Thymus (tissue), 11 donors: ENCODE data around the gene STX10. TPM values are rescaled to one million over a fixed set of nuclear protein-coding genes. Genes with fewer than 3 reads are reported as not detected.
A peak's percentile ranks its signal among the peaks of the same experiment; 100 is the strongest.

Source experiments
- DNase-seq, 9 donors: peaks; one replicate each; pipeline ENCODE4 v3.0.0-alpha.2; 2013; ENCODE audit warnings: low spot score in 9 of 9, low read depth in 6 of 9, missing footprints in 1 of 9
- H3K27ac ChIP-seq, 2 donors: one replicate each; pipeline ENCODE4 v1.5.1; 2013; ENCODE audit warnings: control low read depth in 1 of 2, low read depth in 1 of 2, low read length in 1 of 2, mild to moderate bottlenecking in 1 of 2, moderate library complexity in 1 of 2
- H3K27me3 ChIP-seq, 2 donors: one replicate each; pipeline ENCODE4 v1.5.1; 2013; ENCODE audit warnings: low read length in 1 of 2; ENCODE audit not compliant: control insufficient read depth in 2 of 2, insufficient read depth in 1 of 2
- H3K36me3 ChIP-seq, 2 donors: one replicate each; pipeline ENCODE4 v1.5.1; 2013; ENCODE audit warnings: low read length in 1 of 2, mild to moderate bottlenecking in 1 of 2, moderate library complexity in 1 of 2; ENCODE audit not compliant: control insufficient read depth in 2 of 2, insufficient read depth in 2 of 2
- H3K4me1 ChIP-seq, 2 donors: one replicate each; pipeline ENCODE4 v1.5.1; 2013; ENCODE audit warnings: low read length in 2 of 2; ENCODE audit not compliant: control insufficient read depth in 2 of 2, insufficient read depth in 2 of 2
- H3K4me3 ChIP-seq, 2 donors: one replicate each; pipeline ENCODE4 v1.5.1; 2013; ENCODE audit warnings: low read length in 2 of 2, control low read depth in 1 of 2, mild to moderate bottlenecking in 1 of 2
- H3K9me3 ChIP-seq, 2 donors: one replicate each; pipeline ENCODE4 v1.5.1; 2013; ENCODE audit warnings: low read length in 1 of 2, mild to moderate bottlenecking in 1 of 2; ENCODE audit not compliant: control insufficient read depth in 2 of 2, insufficient read depth in 1 of 2
- WGBS: extraction: QIAGEN DNeasy Blood & Tissue Kit; methylation state at CpG from one replicate; pipeline ENCODE4 v1.1.7; 2013; 5-methylcytosine and 5-hydroxymethylcytosine counted together
- polyA plus RNA-seq: library from polyadenylated mRNA; stranded (reverse); fragments of 200-250 nt; gene quantifications from one replicate; pipeline ENCODE4 v1.2.3, GENCODE V29; 2013
- total RNA-seq: library from RNA; stranded (reverse); fragments of 120-200 nt; gene quantifications from one replicate; pipeline ENCODE4 v1.2.4, GENCODE V29; 2013
- donor health status: healthy.

Gene STX10
- total and polyA plus RNA-seq, 2 donors, result 47.9 to 101 TPM

GRCh38 chr19:13100031-13100588 is 50.1 kb downstream of the STX10 start:
- H3K4me3 ChIP-seq, result peak overlapping the region; percentile 52 to 81
- peak in 1 of 9 donors; percentile 70 for DNase-seq
- WGBS, result 34% methylated on average over 12 of the region's 12 CpGs
- no peaks in the 10 kb centered on the region for H3K36me3 ChIP-seq
- peaks cover 32 to 80% of the 10 kb centered on the region in 2 donors for H3K27me3 ChIP-seq
- peaks cover 0 to 8% of the 10 kb centered on the region in 2 donors for H3K9me3 ChIP-seq
- H3K4me1 ChIP-seq, result peaks cover 37 to 85% of the 10 kb centered on the region in 2 donors
- H3K27ac ChIP-seq, result peak overlapping the region; percentile 77 to 88

GRCh38 chr19:13099073-13099999 is 50.8 kb downstream of the STX10 start:
- Histone ChIP-seq H3K27me3 (peaks cover 40 to 88% of the 10 kb centered on the region in 2 donors), H3K4me1 (peaks cover 38 to 85% of the 10 kb centered on the region in 2 donors), H3K27ac (peak overlapping the region; percentile 77 to 88), H3K9me3 (peaks cover 0 to 8% of the 10 kb centered on the region in 2 donors), H3K4me3 (peak overlapping the region; percentile 52 to 81), H3K36me3 (no peaks in the 10 kb centered on the region)
- DNase-seq, result peak in 5 of 9 donors; percentile 61 to 88 (median 76)
- 4% methylated on average over 77 of the region's 77 CpGs for WGBS

GRCh38 chr19:13098277-13099072 is 51.7 kb downstream of the STX10 start:
- peaks cover 34 to 85% of the 10 kb centered on the region in 2 donors for H3K4me1 ChIP-seq
- WGBS, result 4% methylated on average over 58 of the region's 58 CpGs
- H3K27ac ChIP-seq, result peak overlapping the region; percentile 29 to 77
- DNase-seq, result peak in 2 of 9 donors; percentile 47 to 75
- H3K36me3 ChIP-seq, result no peaks in the 10 kb centered on the region
- peaks cover 41 to 95% of the 10 kb centered on the region in 2 donors for H3K27me3 ChIP-seq
- peaks cover 0 to 8% of the 10 kb centered on the region in 2 donors for H3K9me3 ChIP-seq
- peak overlapping the region; percentile 52 to 81 for H3K4me3 ChIP-seq

GRCh38 chr19:13097463-13098258 is 52.5 kb downstream of the STX10 start:
- Histone ChIP-seq H3K27me3 (peaks cover 41 to 95% of the 10 kb centered on the region in 2 donors), H3K27ac (no peak overlapping the region), H3K4me1 (peaks cover 27 to 77% of the 10 kb centered on the region in 2 donors), H3K9me3 (peaks cover 0 to 8% of the 10 kb centered on the region in 2 donors), H3K36me3 (no peaks in the 10 kb centered on the region), H3K4me3 (peak overlapping the region in 1 of 2 donors; percentile 81)
- WGBS, result 2% methylated on average over 69 of the region's 69 CpGs
- no peak for DNase-seq

- DNase-seq, result peak in 1 of 9 donors; percentile 51
- H3K4me1 ChIP-seq, result peaks cover 24 to 75% of the 10 kb centered on the region in 2 donors
- H3K27me3 ChIP-seq, result peaks cover 41 to 95% of the 10 kb centered on the region in 2 donors
- H3K27ac ChIP-seq, result no peak overlapping the region
- WGBS, result 5% methylated on average over 20 of the region's 20 CpGs
- H3K36me3 ChIP-seq, result no peaks in the 10 kb centered on the region
- H3K4me3 ChIP-seq, result peak overlapping the region in 1 of 2 donors; percentile 9
- H3K9me3 ChIP-seq, result peaks cover 0 to 8% of the 10 kb centered on the region in 2 donors
These were observed 53.1 kb downstream of the STX10 start for GRCh38 chr19:13097033-13097462.

GRCh38 chr19:13095934-13096927 is 53.9 kb downstream of the STX10 start:
- H3K27ac ChIP-seq, result no peak overlapping the region
- H3K4me1 ChIP-seq, result peaks cover 21 to 76% of the 10 kb centered on the region in 2 donors
- H3K27me3 ChIP-seq, result peaks cover 41 to 95% of the 10 kb centered on the region in 2 donors
- peak overlapping the region; percentile 16 to 24 for H3K4me3 ChIP-seq
- H3K36me3 ChIP-seq, result no peaks in the 10 kb centered on the region
- no peak for DNase-seq
- H3K9me3 ChIP-seq, result peaks cover 0 to 8% of the 10 kb centered on the region in 2 donors
- 7% methylated on average over 44 of the region's 44 CpGs for WGBS

- peaks cover 41 to 95% of the 10 kb centered on the region in 2 donors for H3K27me3 ChIP-seq
- peak in 1 of 9 donors; percentile 43 for DNase-seq
- H3K4me3 ChIP-seq, result peak overlapping the region; percentile 16 to 24
- WGBS, result 8% methylated on average over 25 of the region's 25 CpGs
- no peak overlapping the region for H3K27ac ChIP-seq
- peaks cover 0 to 8% of the 10 kb centered on the region in 2 donors for H3K9me3 ChIP-seq
- no peaks in the 10 kb centered on the region for H3K36me3 ChIP-seq
- H3K4me1 ChIP-seq, result peaks cover 18 to 71% of the 10 kb centered on the region in 2 donors
These were observed 54.8 kb downstream of the STX10 start for GRCh38 chr19:13095393-13095784.
